HCT116 (cell line): ENCODE data around the gene TOM1. TPM values are rescaled to one million over a fixed set of nuclear protein-coding genes. Genes with fewer than 3 reads are reported as not detected.
"Not testable (repeated sequence)": the region's sequence is repeated elsewhere in the genome, so short reads cannot be mapped to it uniquely, and the experiment has no call there.

Experiments used
- ATAC-seq: fragments of 200-7000 bp; cut with Tn5 transposase; 2 replicates; pipeline ENCODE4 v1.9.1; 2020; ENCODE audit warnings: mild to moderate bottlenecking, moderate library complexity
- BruUV-seq: library from RNA; stranded (reverse); fragments of 400-500 nt; replicated peaks from 2 replicates; lab custom pipeline; 2021; lab: Mats Ljungman, UMichigan
- CTCF ChIA-PET: fragments of 300-600 bp; sonication (Branson Sonifier 250); formaldehyde crosslinking; loops from one replicate; lab custom pipeline; 2021; ENCODE audit warnings: antibody characterized with exemption; lab: Charles Lee
- POLR2A ChIA-PET: fragments of 300-600, 350-600 bp; sonication (Branson Sonifier 250); formaldehyde crosslinking; loops from one replicate; lab custom pipeline; 2021; ENCODE audit warnings: antibody characterized with exemption; lab: Charles Lee
- RAD21 ChIA-PET, 2 experiments: fragments of 300-600 bp; sonication (Branson Sonifier 250); formaldehyde crosslinking; loops; one replicate each; lab custom pipeline; 2023; ENCODE audit warnings: low total read pairs in 2 of 2; ENCODE audit not compliant: uncharacterized antibody in 2 of 2, unreplicated experiment in 2 of 2, low non-redundant PET in 1 of 2; lab: Charles Lee
- DNase-seq: peaks from one replicate; pipeline ENCODE4 v3.0.0-alpha.2; 2010; ENCODE audit warnings: low read depth, low spot score
- H2AFZ ChIP-seq: fragments of 200-600 bp; shearing (Covaris generic), sonication (generic); 2 replicates; pipeline ENCODE4 v1.6.1; 2017; ENCODE audit warnings: low read depth, mixed run types, mixed read lengths, antibody characterized with exemption, low read length; ENCODE audit not compliant: poor library complexity, severe bottlenecking
- H3K27ac ChIP-seq: 2 replicates; pipeline ENCODE4 v1.5.1; 2012; ENCODE audit warnings: low read depth, low read length
- H3K27me3 ChIP-seq: fragments of 200-600 bp; sonication (generic); 2 replicates; pipeline ENCODE4 v1.6.1; 2016; ENCODE audit warnings: mixed run types, low read length, mixed read lengths; ENCODE audit not compliant: insufficient read depth
- H3K36me3 ChIP-seq, 2 experiments: fragments of 200-500 bp in 1 of 2; fragments of 200-600 bp in 1 of 2; sonication (Bioruptor generic) in 1 of 2; sonication (generic) in 1 of 2; 2 replicates each; pipeline versions ENCODE4 v1.5.1 to v1.6.1; 2014 to 2016; ENCODE audit warnings: low read length in 2 of 2, inconsistent platforms in 1 of 2, mixed read lengths in 1 of 2, mixed run types in 1 of 2; ENCODE audit not compliant: insufficient read depth in 2 of 2, control insufficient read depth in 1 of 2
- H3K4me1 ChIP-seq, 2 experiments: fragments of 200-600 bp in 1 of 2; sonication (generic) in 1 of 2; 2 replicates each; pipeline versions ENCODE4 v1.5.1 to v1.6.1; 2012 to 2017; ENCODE audit warnings: low read length in 2 of 2, inconsistent platforms in 1 of 2, mild to moderate bottlenecking in 1 of 2, mixed read lengths in 1 of 2, mixed run types in 1 of 2, moderate library complexity in 1 of 2; ENCODE audit not compliant: insufficient read depth in 2 of 2, control insufficient read depth in 1 of 2
- H3K4me2 ChIP-seq: fragments of 200-600 bp; sonication (generic); 2 replicates; pipeline ENCODE4 v1.6.1; 2017; ENCODE audit warnings: mixed run types, low read length, mixed read lengths
- H3K4me3 ChIP-seq, 2 experiments: fragments of 200-600 bp in 1 of 2; sonication (generic) in 1 of 2; replicated peaks in 1 of 2; 2 replicates each; pipeline ENCODE4 v1.5.1; 2011 to 2016; ENCODE audit warnings: low read length in 2 of 2, control low read depth in 1 of 2, low read depth in 1 of 2, mild to moderate bottlenecking in 1 of 2, mixed read lengths in 1 of 2, mixed run types in 1 of 2
- H3K79me2 ChIP-seq: fragments of 200-600 bp; sonication (generic); 2 replicates; pipeline ENCODE4 v1.6.1; 2017; ENCODE audit warnings: mild to moderate bottlenecking, mixed run types, low read length, moderate library complexity, mixed read lengths; ENCODE audit not compliant: insufficient read depth
- H3K9ac ChIP-seq: fragments of 200-600 bp; sonication (generic); 2 replicates; pipeline ENCODE4 v1.6.1; 2016; ENCODE audit warnings: low read length, mixed read lengths
- H3K9me2 ChIP-seq: fragments of 200-600 bp; sonication (generic), shearing (Covaris generic); 2 replicates; pipeline ENCODE4 v1.6.1; 2017; ENCODE audit warnings: mixed run types, mild to moderate bottlenecking, moderate library complexity; ENCODE audit not compliant: insufficient read depth
- H3K9me3 ChIP-seq, 2 experiments: fragments of 200-500 bp in 1 of 2; fragments of 200-600 bp in 1 of 2; sonication (Bioruptor generic) in 1 of 2; sonication (generic) in 1 of 2; 2 replicates each; pipeline ENCODE4 v1.6.1; 2014 to 2017; ENCODE audit warnings: low read length in 2 of 2, mixed read lengths in 2 of 2, inconsistent platforms in 1 of 2, low read depth in 1 of 2, mild to moderate bottlenecking in 1 of 2, mixed run types in 1 of 2, moderate library complexity in 1 of 2; ENCODE audit not compliant: control insufficient read depth in 1 of 2, insufficient read depth in 1 of 2
- H4K20me1 ChIP-seq: fragments of 200-600 bp; sonication (generic), shearing (Covaris generic); 2 replicates; pipeline ENCODE4 v1.6.1; 2017; ENCODE audit warnings: mixed run types, mild to moderate bottlenecking, moderate library complexity; ENCODE audit not compliant: insufficient read depth
- CBX3 ChIP-seq: IDR thresholded peaks from 2 replicates; pipeline ENCODE4 v1.6.1; 2012; ENCODE audit warnings: low read depth
- EGR1 ChIP-seq: IDR thresholded peaks from 2 replicates; pipeline ENCODE4 v1.6.1; 2012; ENCODE audit warnings: low read depth
- FOSL1 ChIP-seq: IDR thresholded peaks from 2 replicates; pipeline ENCODE4 v1.6.1; 2012; ENCODE audit warnings: low read depth
- POLR2A ChIP-seq: IDR thresholded peaks from 2 replicates; pipeline ENCODE4 v1.7.0; 2011; ENCODE audit warnings: borderline replicate concordance; ENCODE audit not compliant: insufficient read depth, insufficient read length; ENCODE audit errors: extremely low read depth
- REST ChIP-seq: IDR thresholded peaks from 2 replicates; pipeline ENCODE4 v1.6.1; 2012; ENCODE audit warnings: low read depth
- TCF7L2 ChIP-seq: IDR thresholded peaks from 2 replicates; pipeline ENCODE4 v1.7.0; 2011; ENCODE audit warnings: borderline replicate concordance, inconsistent platforms; ENCODE audit not compliant: insufficient read depth, insufficient read length; ENCODE audit errors: extremely low read depth
- YY1 ChIP-seq: IDR thresholded peaks from 2 replicates; pipeline ENCODE4 v1.6.1; 2011; ENCODE audit warnings: low read length, low read depth, moderate library complexity, mild to moderate bottlenecking; ENCODE audit not compliant: insufficient replicate concordance; ENCODE audit errors: extremely low read depth
- intact Hi-C: fragments of 100-400 bp; cut with micrococcal nuclease; formaldehyde crosslinking; loops from 2 replicates; pipeline ENCODE4 v1.10.0; 2022
- total RNA-seq: library from RNA; stranded (reverse); gene quantifications from one replicate; pipeline ENCODE4 v1.2.1, GENCODE V29; 2021; ENCODE audit not compliant: unreplicated experiment

Gene TOM1
- total RNA-seq, 1 experiment from 2014 or later, result 18.0 TPM

GRCh38 chr22:35363566-35364086 lies 63.9 kb downstream of the TOM1 start:
- Histone ChIP-seq H3K27ac (no peak overlapping the region), H3K4me1 (peaks cover 31 to 41% of the 10 kb centered on the region in 2 experiments), H4K20me1 (no peaks in the 10 kb centered on the region), H3K9me2 (no peaks in the 10 kb centered on the region), H3K4me3 (no peak overlapping the region), H3K9ac (no peak overlapping the region), H3K27me3 (no peaks in the 10 kb centered on the region), H3K9me3 (no peaks in the 10 kb centered on the region), H3K4me2 (no peak overlapping the region), H2AFZ (no peak overlapping the region), H3K36me3 (no peaks in the 10 kb centered on the region), H3K79me2 (no peaks in the 10 kb centered on the region)
- DNase-seq (no peak), ATAC-seq (no peak)
- intact Hi-C loops, result no loop called here
- POLR2A ChIA-PET, result no interaction called here
- no peak for TF ChIP-seq CBX3
- TF ChIP-seq TCF7L2, result no peak
- TF ChIP-seq POLR2A, result no peak
- no peak for TF ChIP-seq YY1
- no peak for TF ChIP-seq FOSL1
- no peak for TF ChIP-seq EGR1
- TF ChIP-seq REST, result no peak
- CTCF ChIA-PET, result no interaction called here
- RAD21 ChIA-PET, result no interaction called here
- BruUV-seq, result no TSS peak

- H3K4me3 ChIP-seq, POLR2A ChIA-PET, H3K9ac ChIP-seq, H3K36me3 ChIP-seq, H3K9me2 ChIP-seq, BruUV-seq, H3K9me3 ChIP-seq, DNase-seq, ATAC-seq, H2AFZ ChIP-seq, H3K79me2 ChIP-seq, CTCF ChIA-PET, RAD21 ChIA-PET, intact Hi-C loops, H3K4me2 ChIP-seq, H3K27me3 ChIP-seq, H3K27ac ChIP-seq, H4K20me1 ChIP-seq: not testable (repeated sequence)
- H3K4me1 ChIP-seq, result peaks cover 36 to 45% of the 10 kb centered on the region in 2 experiments
Observed at GRCh38 chr22:35364230-35364629, 64.5 kb downstream of the TOM1 start.
